ENCODE data around the gene SMARCE1. TPM values are rescaled to one million over a fixed set of nuclear protein-coding genes. Genes with fewer than 3 reads are reported as not detected.

SMARCE1 gene
- total RNA-seq, 2 experiments from 2014 or later, result 65.4 to 68.6 TPM

DNA sequence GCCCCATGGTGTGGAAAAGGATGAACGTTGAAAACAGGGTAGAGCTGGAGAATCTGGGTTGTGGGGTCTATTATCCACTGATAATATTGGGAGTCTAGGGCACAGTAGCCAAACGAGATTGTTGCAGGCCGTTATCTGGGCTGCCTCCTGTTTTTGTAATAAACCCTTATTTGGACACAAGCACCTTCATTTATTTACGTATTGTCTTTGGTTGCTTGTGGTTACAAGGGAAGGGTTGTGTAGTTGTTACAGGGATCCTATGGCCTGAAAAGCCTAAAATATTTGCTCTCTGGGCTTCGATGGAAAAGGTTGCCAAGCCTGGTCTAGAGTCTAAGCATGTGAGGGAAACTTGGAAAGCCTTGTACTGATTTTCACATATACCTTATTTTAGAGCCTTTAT is 4.3 kb upstream of the SMARCE1 start:
- ATAC-seq (ENCODE audit: poor library complexity) (no peak), DNase-seq (no peak)
- H3K27me3 ChIP-seq (ENCODE audit: control insufficient read depth in 1 of 2, insufficient read depth in 2 of 2, low read length in 2 of 2), result no peaks in the 10 kb centered on the region
- Mint-ChIP-seq H3K4me1 (ENCODE audit: low read depth) (peaks cover 19% of the 10 kb centered on the region), H3K27me3 (no peaks in the 10 kb centered on the region), H3K36me3 (ENCODE audit: low read depth) (peaks cover 21% of the 10 kb centered on the region), H3K27ac (no peak overlapping the region), H3K9me3 (no peaks in the 10 kb centered on the region), H3K4me3 (no peak overlapping the region)
- peaks cover 16% of the 10 kb centered on the region for H3K4me1 ChIP-seq (ENCODE audit: insufficient read depth, low read length)
- H3K4me3 ChIP-seq (ENCODE audit: low read length), result no peak overlapping the region
- CTCF ChIA-PET, result interaction anchor here (1.0 kb wide), 1 partner anchor 32 kb away, joined by 3 read pairs; no protein-coding TSS in a partner anchor
- no peak overlapping the region for H3K27ac ChIP-seq (ENCODE audit: low read depth in 1 of 2, low read length in 2 of 2)
- TF ChIP-seq, protein P1, sequence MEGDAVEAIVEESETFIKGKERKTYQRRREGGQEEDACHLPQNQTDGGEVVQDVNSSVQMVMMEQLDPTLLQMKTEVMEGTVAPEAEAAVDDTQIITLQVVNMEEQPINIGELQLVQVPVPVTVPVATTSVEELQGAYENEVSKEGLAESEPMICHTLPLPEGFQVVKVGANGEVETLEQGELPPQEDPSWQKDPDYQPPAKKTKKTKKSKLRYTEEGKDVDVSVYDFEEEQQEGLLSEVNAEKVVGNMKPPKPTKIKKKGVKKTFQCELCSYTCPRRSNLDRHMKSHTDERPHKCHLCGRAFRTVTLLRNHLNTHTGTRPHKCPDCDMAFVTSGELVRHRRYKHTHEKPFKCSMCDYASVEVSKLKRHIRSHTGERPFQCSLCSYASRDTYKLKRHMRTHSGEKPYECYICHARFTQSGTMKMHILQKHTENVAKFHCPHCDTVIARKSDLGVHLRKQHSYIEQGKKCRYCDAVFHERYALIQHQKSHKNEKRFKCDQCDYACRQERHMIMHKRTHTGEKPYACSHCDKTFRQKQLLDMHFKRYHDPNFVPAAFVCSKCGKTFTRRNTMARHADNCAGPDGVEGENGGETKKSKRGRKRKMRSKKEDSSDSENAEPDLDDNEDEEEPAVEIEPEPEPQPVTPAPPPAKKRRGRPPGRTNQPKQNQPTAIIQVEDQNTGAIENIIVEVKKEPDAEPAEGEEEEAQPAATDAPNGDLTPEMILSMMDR (IDR thresholded peaks at IDR 0.05), result no peak
- no peaks in the 10 kb centered on the region for H3K36me3 ChIP-seq (ENCODE audit: insufficient read depth, low read length)
- intact Hi-C loops (cut with DNase I, micrococcal nuclease), result no loop called here
- peaks cover 0 to 2% of the 10 kb centered on the region in 2 experiments for H3K9me3 ChIP-seq (ENCODE audit: control insufficient read depth in 1 of 2, insufficient read depth in 1 of 2, low read length in 2 of 2)
- POLR2A ChIA-PET, result no interaction called here

- Histone ChIP-seq H3K9me3 (ENCODE audit: control insufficient read depth in 1 of 2, insufficient read depth in 1 of 2, low read length in 2 of 2) (no peaks in the 10 kb centered on the region), H3K4me3 (ENCODE audit: low read length) (peak overlapping the region; percentile 89), H3K36me3 (ENCODE audit: insufficient read depth, low read length) (peaks cover 21% of the 10 kb centered on the region), H3K4me1 (ENCODE audit: insufficient read depth, low read length) (peaks cover 19% of the 10 kb centered on the region), H3K27me3 (ENCODE audit: control insufficient read depth in 1 of 2, insufficient read depth in 2 of 2, low read length in 2 of 2) (no peaks in the 10 kb centered on the region), H3K27ac (ENCODE audit: low read depth in 1 of 2, low read length in 2 of 2) (peak overlapping the region; percentile 95 to 98)
- Mint-ChIP-seq H3K4me1 (ENCODE audit: low read depth) (peaks cover 44% of the 10 kb centered on the region), H3K27me3 (no peaks in the 10 kb centered on the region), H3K27ac (peak overlapping the region; percentile 97), H3K9me3 (no peaks in the 10 kb centered on the region), H3K4me3 (peak overlapping the region; percentile 93), H3K36me3 (ENCODE audit: low read depth) (peaks cover 43% of the 10 kb centered on the region)
- ChIA-PET CTCF (interaction anchor here (1.2 to 2.5 kb wide), 3 partner anchors 22 to 88 kb away, joined by 3 to 8 read pairs (median 6); no protein-coding TSS in a partner anchor), POLR2A (interaction anchor here (0.6 to 4.3 kb wide), 17 partner anchors 11 to 1040 kb away, joined by 3 to 37 read pairs (median 7); partner anchors contain the start of gene EIF1)
- DNase-seq, result no peak
- TF ChIP-seq, protein P1 (IDR thresholded peaks at IDR 0.05), result no peak
- no peak for ATAC-seq (ENCODE audit: poor library complexity)
- intact Hi-C loops (cut with DNase I, micrococcal nuclease), result loop anchor here in 1 of 2 experiments (2.0 to 10.0 kb wide), 2 partner anchors 28 to 1036 kb away; partner anchors contain the start of gene EIF1
These were observed 858 bp upstream of the SMARCE1 start for GRCh38 chr17:40648384-40648968.

- peaks cover 57% of the 10 kb centered on the region for H3K4me1 Mint-ChIP-seq (ENCODE audit: low read depth)
- peak overlapping the region; percentile 97 for H3K27ac Mint-ChIP-seq
- DNase-seq (peak in 8 of 14 experiments; percentile 19 to 71 (median 31)), ATAC-seq (ENCODE audit: poor library complexity) (peak; percentile 59)
- H3K36me3 ChIP-seq (ENCODE audit: insufficient read depth, low read length), result peaks cover 36% of the 10 kb centered on the region
- no peaks in the 10 kb centered on the region for H3K9me3 ChIP-seq (ENCODE audit: control insufficient read depth in 1 of 2, insufficient read depth in 1 of 2, low read length in 2 of 2)
- H3K4me3 ChIP-seq (ENCODE audit: low read length), result peak overlapping the region; percentile 89
- H3K36me3 Mint-ChIP-seq (ENCODE audit: low read depth), result peaks cover 58% of the 10 kb centered on the region
- no peaks in the 10 kb centered on the region for H3K27me3 Mint-ChIP-seq
- intact Hi-C loops (cut with DNase I, micrococcal nuclease), result loop anchor here (2.0 to 10.0 kb wide), 2 partner anchors 26 to 1038 kb away; partner anchors contain the start of gene EIF1 (in 1 of the 2)
- POLR2A ChIA-PET, result interaction anchor here (0.6 to 4.3 kb wide), 32 partner anchors 13 to 1049 kb away, joined by 3 to 37 read pairs (median 6); partner anchors contain the start of genes EIF1, TOP2A and WIPF2
- H3K27me3 ChIP-seq (ENCODE audit: control insufficient read depth in 1 of 2, insufficient read depth in 2 of 2, low read length in 2 of 2), result no peaks in the 10 kb centered on the region
- CTCF ChIA-PET, result interaction anchor here (0.7 to 2.5 kb wide), 7 partner anchors 11 to 114 kb away, joined by 3 to 8 read pairs (median 4); no protein-coding TSS in a partner anchor
- TF ChIP-seq, protein P1 (IDR thresholded peaks at IDR 0.05), result no peak
- no peaks in the 10 kb centered on the region for H3K9me3 Mint-ChIP-seq
- H3K4me1 ChIP-seq (ENCODE audit: insufficient read depth, low read length), result peaks cover 19% of the 10 kb centered on the region
- H3K27ac ChIP-seq (ENCODE audit: low read depth in 1 of 2, low read length in 2 of 2), result peak overlapping the region; percentile 95 to 98
- peak overlapping the region; percentile 93 for H3K4me3 Mint-ChIP-seq
These were observed 611 bp downstream of the SMARCE1 start for GRCh38 chr17:40646791-40647623.
